Activated CD4-positive, alpha-beta T cell treated with anti-CD3 and anti-CD28 coated beads for 48 hours (primary cell): Measurements from ENCODE around the gene AP1B1.
A peak's percentile ranks its signal among the peaks of the same experiment; 100 is the strongest.
"Not testable (repeated sequence)": the region's sequence is repeated elsewhere in the genome, so short reads cannot be mapped to it uniquely, and the experiment has no call there.

Source experiments
- DNase-seq: peaks from one replicate; pipeline ENCODE4 v3.0.0-alpha.2; 2020

Gene AP1B1

DNA sequence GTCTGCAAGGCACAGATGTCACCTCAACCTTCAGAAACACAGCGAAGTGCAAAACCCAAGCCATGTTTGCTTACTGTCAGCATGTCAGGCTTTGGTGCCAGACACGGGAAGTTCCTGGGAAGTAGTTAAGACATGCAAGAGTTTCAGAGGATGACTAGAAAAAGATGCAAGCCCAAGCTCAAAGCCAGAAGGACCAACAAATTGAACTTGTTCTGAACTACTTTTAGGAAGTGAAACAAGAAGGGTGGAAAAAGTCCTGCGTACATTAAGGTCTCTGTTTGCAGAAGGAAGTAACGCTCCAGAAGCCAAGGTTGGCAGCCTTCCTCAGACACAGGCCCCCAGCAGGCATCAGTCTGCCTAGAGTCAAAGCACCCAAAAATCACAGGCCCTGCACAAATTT lies 2.6 kb downstream of the AP1B1 start:
- no peak for DNase-seq

- DNase-seq, result no peak
Measured at GRCh38 chr22:29385151-29385704, 3.1 kb downstream of the AP1B1 start.

- DNase-seq, result no peak
Measured at GRCh38 chr22:29383740-29384139, 4.6 kb downstream of the AP1B1 start.

DNA sequence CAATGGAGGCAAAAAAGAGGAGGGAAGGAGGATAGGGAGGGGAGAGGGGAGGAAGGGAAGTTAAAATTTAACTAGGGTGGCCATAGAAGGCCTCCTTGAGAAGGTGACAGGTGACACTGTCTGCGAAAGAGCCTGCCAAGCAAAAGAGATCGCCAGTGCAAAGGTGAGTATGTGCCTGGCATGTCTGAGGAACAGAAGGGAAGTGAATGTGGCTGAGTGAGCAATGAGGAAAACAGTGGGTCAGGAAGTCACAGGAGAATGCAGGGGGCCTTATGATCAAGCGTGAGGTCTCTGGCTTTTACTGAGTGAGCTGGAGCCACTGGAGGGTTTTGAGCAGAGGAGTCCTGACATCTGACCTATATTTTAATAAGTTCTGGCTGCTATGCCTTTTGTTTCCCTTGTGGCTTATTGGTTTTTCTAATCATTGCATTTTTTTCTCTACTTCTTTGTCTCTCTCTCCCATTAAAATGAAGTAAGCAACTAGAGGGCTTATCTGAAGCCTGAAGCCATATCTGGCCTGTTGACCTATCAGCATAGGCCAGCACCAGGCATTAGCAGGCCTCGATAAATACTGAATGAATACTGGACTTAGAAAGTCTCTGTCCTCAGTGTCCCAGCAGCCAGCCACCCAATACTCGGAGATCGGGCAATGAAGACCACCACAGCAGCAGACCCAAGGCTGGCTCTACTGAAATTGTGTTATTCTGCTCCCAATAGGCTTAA lies 5.6 kb downstream of the AP1B1 start:
- no peak for DNase-seq

DNA sequence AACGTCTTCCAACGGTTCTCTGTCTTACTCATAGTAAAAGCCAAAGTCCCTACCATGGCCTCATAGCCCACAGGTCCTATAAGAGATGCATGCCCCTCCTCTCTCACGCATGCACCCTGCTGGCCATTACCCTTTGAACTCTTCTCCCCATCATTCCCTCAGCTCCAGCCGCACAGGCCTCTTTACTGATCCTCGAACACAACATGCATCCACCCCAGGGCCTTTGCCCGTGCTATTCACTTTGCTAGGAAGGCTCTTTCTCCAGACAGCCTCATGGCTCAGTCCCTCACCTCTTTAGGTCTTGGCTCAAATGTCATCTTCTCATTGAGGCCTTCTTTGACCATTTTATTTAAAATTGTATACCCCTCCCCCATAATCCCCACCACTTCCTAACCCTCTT lies 7.5 kb downstream of the AP1B1 start:
- DNase-seq, result no peak

GRCh38 chr22:29380032-29380781 lies 8.2 kb downstream of the AP1B1 start:
- DNase-seq, result no peak

- no peak for DNase-seq
Measured at GRCh38 chr22:29379258-29379657, 9.1 kb downstream of the AP1B1 start.

- DNase-seq, result no peak
Measured at GRCh38 chr22:29377979-29378378, 10.4 kb downstream of the AP1B1 start.

DNA sequence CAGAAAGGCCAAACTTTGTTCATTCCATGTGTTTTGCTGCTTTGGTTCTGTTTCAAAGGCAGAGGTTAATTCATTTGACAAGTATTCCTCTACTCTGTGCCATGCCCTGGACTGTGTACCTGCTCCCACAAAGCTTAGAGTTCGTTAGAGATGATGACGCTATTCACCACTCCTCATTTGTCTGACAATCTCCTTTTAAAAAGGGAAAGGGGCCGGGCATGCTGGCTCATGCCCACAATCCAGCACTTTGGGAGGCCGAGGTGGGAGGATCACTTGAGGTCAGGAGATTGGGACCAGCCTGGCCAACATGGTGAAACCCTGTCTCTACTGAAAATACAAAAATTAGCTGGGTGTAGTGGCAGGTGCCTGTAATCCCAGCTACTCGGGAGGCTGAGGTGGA lies 11.7 kb downstream of the AP1B1 start:
- DNase-seq, result not testable (repeated sequence)

DNA sequence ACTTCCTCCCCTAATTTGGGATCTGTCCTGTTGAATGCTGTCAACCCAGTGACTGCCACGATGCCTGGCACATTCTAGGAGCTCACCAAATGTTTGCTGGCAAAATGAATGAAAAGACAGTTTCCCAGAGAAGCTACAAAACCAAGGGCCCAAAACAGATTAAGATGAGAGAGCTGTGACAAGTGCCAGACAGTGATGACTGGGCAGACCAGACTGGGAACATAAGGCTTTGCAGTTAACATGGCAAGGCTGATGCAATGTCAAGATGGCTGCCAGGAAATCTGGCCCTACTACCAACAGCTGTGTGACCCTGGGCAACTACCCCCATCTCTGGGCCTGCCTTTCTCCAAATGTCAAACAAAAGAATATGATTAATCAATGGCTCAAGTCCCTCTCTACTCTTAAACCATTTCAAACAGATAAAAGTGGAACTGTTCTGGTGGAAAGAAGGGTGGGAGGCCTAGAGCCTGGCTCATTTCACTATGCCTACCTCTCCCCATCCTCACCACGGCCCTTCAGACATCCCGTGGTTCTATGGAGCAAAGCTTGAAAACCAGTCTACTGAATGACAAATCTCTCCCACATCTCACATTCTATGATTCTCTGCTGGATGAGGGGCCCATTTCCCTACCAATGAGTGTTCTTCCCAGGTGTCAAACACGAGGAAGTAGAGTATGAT lies 12.8 kb downstream of the AP1B1 start:
- peak; percentile 18 for DNase-seq

- not testable (repeated sequence) for DNase-seq
Measured at GRCh38 chr22:29374806-29375205, 13.6 kb downstream of the AP1B1 start.

DNA sequence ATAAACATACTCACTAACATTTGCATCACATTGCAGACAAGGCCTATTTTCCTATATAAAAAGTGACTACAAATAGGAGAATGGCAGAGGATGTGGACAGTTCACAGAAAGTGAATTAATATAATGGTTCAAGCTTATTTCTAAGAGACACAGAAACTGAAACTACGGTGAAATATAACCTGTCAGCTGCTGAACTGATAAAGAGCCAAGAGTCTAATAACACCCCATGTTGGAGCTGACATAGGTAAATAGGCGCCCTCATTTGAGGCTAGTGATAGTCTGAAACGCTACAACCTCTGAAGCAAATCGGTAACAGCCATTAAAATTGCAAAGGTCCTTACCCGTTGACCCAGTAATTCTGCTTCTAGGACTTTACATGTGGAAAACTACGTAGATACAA lies 14.0 kb downstream of the AP1B1 start:
- no peak for DNase-seq

GRCh38 chr22:29370537-29370936 lies 17.8 kb downstream of the AP1B1 start:
- DNase-seq, result no peak

DNA sequence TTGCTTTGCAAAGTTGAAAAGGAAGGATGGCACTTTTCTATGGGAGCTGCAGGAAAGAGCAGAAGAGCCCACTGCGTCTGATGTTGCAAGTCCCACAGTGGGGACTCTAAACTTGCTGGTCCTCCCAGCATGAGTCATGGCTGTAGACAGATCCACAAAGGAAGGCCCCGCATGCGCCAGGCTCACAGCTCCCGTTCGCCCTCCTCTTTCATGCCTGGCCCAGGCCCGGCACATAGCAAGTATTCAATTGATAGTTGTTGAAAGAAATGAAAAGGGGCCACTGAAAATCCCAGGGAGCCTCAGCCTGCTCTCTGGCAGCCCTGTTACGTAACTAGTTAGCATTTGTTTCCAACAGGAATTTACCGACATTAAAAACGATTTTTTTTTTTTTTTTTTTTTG lies 18.9 kb downstream of the AP1B1 start:
- DNase-seq, result no peak

DNA sequence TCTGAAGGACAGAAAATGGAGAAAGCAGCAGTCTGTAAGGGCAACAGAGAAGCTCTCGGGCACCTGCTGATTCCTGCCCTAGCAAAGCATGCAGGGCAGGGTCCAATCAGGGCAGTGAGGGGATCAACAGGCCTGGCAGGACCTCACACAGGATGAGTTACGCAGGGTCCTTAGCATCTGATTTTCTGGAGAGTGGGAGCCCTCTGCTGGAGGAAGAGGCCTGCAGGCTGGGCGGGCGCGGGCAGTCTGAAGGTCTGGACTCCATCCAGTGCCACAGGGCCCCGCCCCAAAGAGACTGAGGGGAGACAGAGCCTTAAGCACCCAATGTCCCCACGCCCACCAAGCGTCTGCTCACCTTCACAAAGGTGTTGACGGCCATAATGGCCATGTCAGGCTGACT lies 28.9 kb downstream of the AP1B1 start:
- DNase-seq, result no peak

DNA sequence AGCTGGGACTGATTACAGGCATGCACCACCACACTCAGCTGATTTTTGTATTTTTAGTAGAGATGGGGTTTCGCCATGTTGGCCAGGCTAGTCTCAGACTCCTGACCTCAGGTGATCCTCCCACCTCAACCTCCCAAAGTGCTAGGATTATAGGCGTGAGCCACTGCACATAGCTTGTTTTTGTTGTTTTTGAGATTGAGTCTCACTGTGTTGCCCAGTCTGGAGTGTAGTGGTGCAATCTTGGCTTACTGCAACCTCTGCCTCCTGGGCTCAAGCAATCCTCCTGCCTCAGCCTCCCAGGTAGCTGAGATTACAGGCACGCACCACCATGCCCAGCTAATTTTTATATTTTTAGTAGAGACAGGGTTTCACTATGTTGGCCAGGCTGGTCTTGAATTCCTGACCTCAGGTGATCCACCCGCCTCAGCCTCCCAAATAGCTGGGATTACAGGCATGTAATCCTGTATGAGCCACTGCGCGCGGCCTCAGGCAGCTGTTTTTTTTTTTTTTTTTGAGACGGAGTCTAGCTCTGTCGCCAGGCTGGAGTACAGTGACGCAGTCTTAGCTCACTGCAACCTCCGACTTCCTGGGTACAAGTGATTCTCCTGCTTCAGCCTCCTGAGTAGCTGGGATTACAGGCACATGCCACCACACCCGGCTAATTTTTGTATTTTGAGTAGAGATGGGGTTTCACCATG lies 31.0 kb downstream of the AP1B1 start:
- not testable (repeated sequence) for DNase-seq

DNA sequence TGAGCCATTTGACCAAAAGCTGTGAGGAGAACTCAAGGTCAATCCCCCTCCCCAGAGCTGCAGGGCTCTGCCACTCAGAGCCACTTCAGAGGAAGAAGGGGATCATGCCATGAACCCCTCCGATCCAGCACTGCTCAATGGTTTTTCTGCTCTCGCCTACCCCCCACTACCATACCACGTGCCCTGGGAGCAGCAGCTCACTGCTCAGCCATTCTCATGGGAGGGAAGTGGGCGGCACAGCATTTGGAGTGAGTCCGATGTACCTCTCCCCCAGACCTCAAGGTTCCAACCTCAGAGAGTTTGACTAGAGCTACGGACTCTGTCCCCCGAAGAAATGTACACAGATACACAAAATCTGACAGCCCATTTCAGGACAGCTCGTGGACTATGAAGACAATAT lies 34.5 kb downstream of the AP1B1 start:
- no peak for DNase-seq

DNA sequence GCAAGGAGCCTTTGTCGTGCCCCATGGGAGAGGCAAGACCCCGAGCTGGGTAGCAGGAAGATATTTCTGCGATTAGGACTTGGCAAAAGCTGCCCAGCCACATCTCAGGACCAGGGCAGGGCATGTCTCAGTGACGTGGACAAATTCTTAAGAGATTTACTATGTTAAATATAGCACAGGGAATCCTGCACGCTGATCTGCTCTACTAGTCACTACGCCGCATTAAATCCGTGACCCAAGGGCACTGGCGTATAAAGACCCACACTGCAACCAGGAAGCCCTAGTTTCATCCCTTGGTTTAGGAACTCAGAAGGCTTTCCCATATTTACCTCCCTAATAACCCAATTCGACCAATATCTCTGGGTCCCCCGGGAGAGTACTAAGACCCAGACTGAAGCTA lies 35.1 kb downstream of the AP1B1 start:
- DNase-seq, result no peak

DNA sequence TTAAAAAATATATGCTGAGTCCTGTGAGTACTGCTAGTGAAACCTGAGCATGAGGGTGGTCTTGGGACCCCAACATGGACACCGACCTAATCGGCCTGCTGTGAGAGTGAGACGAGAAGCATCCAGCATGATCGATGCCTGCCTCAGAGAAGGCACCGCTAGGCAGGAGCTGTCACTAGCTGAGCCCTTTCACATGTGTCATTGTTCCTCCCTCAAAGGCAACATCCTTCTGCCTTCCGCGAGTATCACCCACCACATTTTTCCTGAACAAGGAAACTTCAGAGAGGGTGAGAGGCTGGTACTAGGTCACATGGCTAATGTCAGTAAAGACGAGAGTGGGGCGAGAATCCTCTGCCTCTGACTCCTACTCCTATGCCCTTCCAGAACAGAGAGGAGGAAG lies 35.6 kb downstream of the AP1B1 start:
- DNase-seq, result no peak

GRCh38 chr22:29351891-29352290 lies 36.5 kb downstream of the AP1B1 start:
- no peak for DNase-seq

DNA sequence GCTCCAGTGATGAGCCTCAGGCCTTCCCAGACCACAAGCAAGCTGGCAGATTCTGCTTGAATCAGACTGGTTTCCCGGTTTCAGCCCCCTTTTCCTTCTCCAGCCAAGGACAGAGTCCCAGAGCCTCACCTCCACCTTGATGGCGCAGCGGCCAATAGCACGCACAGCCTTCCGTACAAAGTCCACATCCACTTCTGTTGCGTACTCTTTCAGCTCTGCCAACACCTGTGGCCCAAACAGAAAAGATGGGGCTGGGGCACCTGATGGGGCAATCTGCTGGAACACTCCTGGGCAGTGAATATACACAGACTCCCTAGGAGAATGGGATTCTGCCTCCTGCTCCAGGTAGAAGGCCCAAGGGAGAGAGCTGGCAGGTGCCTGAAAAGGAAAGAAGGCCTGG lies 37.3 kb downstream of the AP1B1 start:
- no peak for DNase-seq

DNA sequence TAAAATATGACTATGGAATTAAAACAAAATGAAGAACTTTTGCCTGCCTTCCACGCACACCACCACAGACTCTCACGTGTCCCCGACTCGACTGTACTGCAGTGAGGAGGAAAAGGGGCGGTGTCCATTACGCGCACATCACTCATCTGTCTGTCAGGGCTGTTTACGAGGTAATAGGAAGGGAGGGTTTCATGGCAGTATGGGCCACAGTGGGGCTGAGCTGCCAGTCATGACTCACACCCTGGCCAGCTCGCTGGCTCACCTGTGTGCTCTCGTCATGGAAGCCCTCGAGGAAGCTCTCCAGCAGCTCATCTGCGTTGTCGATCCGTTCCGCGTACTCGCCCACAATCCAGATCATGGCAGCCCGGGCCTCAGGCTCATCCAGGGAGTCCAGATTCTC lies 39.4 kb downstream of the AP1B1 start:
- DNase-seq, result no peak

GRCh38 chr22:29348041-29348440 lies 40.3 kb downstream of the AP1B1 start:
- no peak for DNase-seq
